Measurements from ENCODE around the gene CD300A.
A peak's percentile ranks its signal among the peaks of the same experiment; 100 is the strongest.

Gene CD300A

DNA sequence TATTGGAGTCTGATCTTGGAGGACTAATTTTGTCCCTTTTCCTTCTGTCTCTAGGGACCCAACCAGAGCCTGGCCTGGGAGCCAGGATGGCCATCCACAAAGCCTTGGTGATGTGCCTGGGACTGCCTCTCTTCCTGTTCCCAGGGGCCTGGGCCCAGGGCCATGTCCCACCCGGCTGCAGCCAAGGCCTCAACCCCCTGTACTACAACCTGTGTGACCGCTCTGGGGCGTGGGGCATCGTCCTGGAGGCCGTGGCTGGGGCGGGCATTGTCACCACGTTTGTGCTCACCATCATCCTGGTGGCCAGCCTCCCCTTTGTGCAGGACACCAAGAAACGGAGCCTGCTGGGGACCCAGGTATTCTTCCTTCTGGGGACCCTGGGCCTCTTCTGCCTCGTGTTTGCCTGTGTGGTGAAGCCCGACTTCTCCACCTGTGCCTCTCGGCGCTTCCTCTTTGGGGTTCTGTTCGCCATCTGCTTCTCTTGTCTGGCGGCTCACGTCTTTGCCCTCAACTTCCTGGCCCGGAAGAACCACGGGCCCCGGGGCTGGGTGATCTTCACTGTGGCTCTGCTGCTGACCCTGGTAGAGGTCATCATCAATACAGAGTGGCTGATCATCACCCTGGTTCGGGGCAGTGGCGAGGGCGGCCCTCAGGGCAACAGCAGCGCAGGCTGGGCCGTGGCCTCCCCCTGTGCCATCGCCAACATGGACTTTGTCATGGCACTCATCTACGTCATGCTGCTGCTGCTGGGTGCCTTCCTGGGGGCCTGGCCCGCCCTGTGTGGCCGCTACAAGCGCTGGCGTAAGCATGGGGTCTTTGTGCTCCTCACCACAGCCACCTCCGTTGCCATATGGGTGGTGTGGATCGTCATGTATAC is 26.5 kb upstream of the CD300A start:
- no peak for DNase-seq (ENCODE audit: low read depth in 2 of 2)

DNA sequence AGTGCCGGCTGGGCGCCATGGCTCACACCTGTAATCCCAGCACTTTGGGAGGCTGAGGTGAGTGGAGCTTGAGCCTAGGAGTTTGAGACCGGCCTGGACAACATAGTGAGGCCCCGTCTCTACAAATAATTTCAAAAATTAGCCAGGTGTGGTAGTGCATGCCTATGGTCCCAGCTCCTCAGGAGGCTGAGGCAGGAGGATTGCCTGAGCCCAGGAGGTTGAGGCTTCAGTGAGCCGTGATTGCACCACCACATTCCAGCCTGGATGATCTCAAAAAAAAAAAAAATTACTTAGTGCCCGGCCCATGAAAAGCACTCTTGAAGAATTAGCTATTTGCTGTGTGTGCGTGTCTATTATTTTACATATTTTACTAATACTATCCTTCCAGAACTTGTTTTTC is 24.9 kb upstream of the CD300A start:
- no peak for DNase-seq (ENCODE audit: low read depth in 2 of 2)

DNA sequence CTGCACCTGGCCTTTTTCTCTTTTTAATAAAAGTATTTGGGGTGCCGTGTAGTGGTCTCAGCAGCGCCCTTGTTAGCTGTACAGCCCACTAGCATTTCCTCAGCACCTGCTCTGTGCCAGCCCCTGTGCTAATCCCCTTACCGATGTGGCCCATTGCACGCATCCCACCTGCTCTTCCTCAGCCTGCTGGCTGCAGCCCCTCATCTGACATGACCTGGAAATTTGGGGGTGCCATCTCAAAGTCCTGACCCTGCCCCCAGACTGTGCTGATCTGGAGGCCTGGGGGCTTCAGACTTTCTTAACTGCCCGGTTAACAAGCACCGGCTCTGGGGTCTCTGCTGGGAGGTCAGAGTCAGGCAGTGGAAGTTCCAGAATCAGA is 24.2 kb upstream of the CD300A start:
- no peak for DNase-seq (ENCODE audit: low read depth in 2 of 2)

DNA sequence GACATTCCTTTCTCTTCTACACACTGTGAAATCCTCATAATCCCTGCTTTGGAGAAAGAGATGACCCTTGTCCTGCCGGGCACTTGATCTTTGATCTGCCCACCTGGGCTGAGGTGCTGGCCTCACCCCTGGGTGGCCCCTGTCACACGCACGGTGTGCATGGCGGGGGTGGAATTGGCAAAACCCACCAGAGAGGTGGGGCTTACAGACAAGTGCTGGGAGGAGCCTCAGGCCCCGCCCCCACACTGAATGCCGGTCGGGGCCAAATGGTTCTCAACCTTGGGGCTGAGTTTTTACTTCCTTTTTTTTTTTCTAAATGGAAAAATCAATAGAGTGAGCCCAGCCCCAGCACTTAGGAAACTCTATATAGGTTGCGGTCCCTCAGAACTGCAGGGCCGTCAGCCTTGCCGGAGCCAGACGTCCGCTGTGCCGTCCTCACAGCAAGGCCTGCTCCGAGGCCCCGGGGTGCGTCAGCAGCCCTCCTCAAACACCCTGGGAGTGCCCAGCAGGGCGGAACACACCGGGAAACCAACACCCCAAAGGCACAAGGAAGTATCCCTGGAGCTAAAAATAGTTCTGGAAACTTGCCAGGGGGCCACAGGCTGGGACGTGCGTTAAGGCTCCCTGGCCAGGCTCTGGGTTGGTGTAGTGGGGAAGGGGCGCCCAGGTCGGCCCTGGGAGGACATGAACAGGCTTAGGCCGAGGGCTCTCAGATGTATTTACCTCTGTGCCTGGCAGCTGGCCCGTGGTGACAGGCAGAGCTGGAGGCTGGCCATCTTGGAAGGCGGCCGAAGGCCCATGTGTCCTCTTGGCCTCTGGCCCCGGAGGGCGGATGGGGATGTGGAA is 23.5 kb upstream of the CD300A start:
- no peak for DNase-seq (ENCODE audit: low read depth in 2 of 2)

DNA sequence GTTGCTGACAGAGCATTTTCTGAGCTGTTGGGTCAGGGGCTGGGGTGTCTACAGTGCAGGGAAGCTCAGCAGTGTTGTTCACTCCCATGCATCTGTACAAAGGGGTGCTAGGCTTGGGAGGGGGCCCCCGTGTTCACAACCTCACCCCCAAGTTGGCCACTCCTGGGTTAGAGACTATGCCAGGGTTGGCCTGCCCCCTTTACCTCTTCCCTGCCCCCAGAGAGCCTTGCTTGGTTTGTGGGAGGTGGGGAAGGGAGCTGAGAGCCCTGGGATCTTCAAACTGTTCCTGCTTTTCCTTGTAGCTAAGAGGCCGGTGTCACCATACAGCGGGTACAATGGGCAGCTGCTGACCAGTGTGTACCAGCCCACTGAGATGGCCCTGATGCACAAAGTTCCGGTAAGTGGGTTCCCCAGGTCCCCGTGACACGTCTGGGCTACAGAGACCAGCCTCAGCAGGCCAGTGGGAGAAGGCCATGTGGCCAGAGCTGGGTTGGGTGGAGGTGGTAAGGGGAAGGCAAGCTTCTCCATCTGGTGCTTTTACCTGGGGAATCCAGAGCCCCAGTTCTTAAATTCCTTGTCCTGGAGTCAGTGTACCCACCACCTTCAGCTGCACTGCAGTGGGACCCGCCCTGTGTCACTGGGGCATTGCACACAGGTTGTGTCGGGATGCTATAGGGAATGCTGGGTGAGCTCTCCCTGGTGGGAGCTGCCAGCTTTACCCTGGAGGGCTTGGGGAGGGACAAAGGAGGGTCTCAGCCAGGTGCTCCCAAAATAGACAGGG is 22.7 kb upstream of the CD300A start:
- DNase-seq (ENCODE audit: low read depth in 2 of 2): no peak

DNA sequence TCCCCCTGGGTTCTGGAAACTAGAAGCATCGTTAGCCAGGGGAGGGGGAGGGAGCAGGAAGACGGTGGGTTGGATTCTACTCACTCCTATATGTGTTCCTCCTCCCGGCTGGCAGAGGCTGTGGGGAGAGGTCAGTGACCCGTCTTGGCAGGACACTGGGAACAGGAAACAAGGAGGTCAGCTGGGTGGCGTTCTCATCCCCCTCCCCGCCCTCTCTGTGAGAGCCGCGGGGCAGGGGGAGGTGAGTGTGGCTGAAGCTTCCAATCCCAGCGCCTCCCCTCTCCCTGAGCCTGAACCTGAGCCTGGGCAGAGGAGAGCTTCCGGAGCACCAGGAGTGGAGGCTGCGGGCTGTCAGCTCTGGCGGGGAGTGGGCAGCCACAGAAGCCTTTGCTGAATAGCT is 22.0 kb upstream of the CD300A start:
- DNase-seq (ENCODE audit: low read depth in 2 of 2): no peak

DNA sequence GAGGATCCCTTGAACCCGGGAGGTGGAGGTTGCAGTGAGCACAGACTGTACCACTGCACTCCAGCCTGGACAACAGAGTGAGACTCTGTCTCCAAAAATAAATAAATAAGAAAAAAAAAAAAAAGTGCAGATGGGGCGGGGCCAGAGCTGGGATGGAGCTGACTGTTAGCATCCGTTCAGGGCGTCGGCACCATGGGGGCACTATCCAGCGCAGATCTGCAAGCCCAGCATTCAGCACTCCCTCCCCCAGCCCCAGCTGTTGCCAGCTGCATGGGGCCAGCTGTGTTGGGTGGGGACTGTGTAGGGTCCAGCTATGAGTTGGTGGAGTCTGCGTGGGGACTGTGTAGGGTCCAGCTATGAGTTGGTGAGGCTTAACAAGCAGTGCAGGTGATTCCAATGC is 21.3 kb upstream of the CD300A start:
- DNase-seq (ENCODE audit: low read depth in 2 of 2): no peak

DNA sequence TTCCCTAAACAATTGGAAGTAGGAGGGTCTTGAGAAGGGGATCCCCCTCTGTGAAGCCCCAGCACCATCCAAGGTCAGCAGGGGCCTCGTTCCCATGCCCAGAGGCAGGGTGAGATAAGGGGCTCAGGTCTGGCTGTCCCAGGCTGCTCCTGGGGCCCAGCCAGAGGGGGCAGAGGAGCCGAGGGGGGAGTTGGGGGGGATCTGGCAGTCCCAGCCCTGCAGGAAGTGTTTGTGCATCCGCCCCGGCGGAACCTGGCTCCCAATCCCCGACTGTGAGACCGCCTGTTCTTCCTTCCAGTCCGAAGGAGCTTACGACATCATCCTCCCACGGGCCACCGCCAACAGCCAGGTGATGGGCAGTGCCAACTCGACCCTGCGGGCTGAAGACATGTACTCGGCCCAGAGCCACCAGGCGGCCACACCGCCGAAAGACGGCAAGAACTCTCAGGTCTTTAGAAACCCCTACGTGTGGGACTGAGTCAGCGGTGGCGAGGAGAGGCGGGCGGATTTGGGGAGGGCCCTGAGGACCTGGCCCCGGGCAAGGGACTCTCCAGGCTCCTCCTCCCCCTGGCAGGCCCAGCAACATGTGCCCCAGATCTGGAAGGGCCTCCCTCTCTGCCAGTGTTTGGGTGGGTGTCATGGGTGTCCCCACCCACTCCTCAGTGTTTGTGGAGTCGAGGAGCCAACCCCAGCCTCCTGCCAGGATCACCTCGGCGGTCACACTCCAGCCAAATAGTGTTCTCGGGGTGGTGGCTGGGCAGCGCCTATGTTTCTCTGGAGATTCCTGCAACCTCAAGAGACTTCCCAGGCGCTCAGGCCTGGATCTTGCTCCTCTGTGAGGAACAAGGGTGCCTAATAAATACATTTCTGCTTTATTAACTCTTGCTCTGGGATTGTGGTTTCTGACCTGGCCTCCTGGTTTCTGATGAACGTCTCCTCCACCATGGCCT is 19.6 kb upstream of the CD300A start:
- no peak for DNase-seq (ENCODE audit: low read depth in 2 of 2)

DNA sequence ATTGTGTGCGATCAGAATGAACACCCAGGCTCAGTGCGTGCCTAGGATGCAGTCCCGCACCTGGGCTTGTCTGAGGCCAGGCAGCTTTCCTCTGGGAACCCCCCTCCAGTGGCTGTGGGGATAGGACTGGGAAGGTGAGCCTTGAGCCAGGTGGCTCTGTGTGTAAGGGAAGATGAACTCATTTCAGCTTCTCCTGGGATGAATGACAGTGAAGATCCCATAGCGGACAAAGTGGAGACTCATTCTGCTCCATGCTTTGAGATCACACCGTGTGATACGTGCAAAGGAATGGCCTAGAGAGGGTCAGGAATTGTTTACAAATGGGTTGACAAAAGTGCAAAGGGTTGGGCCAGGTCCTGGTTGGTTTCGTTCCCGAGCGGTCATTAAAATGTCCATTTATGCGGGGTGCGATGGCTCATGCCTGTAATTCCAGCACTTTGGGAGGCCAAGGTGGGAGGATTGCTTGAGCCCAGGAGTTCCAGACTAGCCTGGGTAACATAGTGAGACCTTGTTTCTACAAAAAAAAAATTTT is 18.7 kb upstream of the CD300A start:
- DNase-seq (ENCODE audit: low read depth in 2 of 2): no peak

DNA sequence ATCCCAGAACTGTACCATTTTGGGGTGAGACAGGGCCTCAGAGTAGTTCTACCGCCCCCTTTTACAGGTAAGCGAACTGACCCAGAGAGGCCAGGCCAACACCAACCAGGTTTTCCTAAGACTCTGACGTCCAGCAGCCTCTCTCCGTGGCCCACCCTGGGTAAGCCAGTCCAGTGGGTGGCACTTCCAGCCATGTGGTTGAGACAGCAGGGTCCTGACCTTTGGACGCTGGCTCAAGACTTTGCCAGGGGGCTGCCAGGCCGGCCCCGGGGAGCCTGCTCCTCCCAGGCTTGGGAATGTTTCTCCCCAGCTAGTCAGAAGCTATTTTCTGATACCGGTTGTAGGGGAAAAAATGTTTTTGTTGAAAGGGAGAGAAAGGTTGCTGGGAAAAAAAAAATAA is 17.7 kb upstream of the CD300A start:
- no peak for DNase-seq (ENCODE audit: low read depth in 2 of 2)

DNA sequence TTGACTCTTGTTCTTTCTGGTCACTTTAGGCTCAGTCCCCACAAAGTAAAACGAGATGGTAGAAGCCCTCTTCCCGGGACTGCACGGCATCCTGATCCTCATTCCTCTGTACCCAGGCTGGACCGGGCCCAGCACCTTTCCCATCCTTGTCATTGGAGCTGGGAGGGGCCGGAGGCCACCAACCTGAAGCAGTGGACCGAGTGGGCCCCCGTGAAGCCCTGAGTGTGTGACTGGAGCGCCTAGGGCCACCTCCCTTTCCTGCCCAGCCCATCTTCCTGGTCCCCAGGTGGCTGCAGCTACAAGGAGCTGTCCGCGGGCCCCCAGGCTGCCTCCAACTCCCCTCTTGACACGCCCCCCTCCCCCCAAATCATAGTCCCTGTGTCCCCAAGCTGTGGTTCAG is 17.1 kb upstream of the CD300A start:
- no peak for DNase-seq (ENCODE audit: low read depth in 2 of 2)

DNA sequence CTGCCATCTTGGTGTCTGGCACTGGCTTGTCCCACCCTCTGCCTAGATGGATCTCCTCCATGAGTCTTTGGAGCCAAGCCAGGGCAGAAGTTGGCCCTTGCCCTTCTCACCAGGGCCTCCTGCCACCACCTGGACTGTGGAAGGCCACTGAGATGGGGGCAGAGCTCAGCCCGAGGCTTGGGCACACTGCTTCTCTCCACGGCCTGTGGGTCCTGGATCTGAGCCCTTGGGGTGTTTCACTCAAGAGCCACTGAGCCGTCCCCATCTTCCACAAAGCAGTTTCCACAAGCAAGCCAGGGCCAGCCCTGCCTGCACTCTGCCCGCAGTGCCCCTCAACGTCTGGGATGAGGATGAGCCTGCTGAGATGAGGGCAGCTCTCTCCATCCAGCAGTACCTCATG is 16.7 kb upstream of the CD300A start:
- DNase-seq (ENCODE audit: low read depth in 2 of 2): no peak

DNA sequence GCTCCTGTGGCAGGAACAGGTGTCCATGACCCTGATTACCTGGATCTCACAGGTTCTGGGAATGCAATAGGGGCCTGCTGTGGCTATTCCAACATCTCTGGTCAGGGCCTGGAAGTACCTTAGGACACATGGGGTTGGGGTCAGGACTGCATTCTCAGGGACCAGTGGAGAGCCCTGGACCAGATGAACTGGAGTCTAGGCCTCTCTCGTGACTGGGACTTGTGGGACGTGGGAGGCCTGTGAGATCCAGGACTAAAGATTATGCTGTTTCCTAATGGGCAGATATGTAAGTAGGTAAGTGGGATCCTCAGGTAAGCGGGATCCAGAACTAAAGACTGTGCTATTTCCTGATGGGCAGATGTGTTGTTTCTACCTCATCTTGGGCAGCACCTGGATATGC is 16.2 kb upstream of the CD300A start:
- DNase-seq (ENCODE audit: low read depth in 2 of 2): no peak

DNA sequence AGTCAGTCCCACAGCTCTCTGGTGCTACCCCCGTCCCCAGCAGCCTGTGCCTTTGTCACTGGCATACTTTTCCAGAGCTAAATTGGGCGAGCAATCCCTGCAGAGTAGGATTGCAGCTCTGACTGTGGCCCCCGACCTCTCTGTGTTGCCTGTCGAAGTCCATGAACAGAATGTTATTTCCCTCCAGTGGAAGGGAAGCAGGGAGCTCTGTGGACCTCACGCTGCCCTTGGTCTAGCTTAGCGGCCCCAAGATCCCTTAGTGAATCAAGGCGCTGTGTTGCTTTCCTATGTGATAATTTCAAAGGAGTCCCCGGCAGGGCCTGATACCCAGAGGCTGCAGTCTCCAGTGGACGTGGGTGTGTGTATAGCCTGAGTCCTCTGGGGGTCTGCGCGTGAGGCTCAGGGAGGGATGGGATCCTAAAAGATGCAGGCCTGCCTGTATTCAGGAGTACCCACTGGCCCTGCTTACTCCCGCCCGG is 15.5 kb upstream of the CD300A start:
- DNase-seq (ENCODE audit: low read depth in 2 of 2): no peak

DNA sequence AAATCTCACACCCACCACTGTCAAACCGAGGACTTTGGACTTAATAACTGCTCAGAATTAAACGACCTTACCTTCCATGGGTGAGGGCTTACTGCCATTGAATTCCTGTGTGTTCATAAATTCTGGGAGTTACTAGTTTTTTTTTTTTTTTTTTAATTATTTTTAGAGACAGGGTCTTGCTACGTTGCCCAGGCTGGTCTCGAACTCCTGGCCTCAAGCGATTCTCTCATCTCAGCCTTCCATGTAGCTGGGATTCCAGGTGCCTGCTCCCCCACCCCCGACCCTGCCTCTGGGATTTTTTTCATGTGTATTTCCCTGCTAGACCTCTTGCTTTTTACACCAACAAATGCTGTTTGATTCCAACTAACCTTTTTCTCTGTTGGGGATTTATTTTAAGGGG is 14.9 kb upstream of the CD300A start:
- DNase-seq (ENCODE audit: low read depth in 2 of 2): no peak

DNA sequence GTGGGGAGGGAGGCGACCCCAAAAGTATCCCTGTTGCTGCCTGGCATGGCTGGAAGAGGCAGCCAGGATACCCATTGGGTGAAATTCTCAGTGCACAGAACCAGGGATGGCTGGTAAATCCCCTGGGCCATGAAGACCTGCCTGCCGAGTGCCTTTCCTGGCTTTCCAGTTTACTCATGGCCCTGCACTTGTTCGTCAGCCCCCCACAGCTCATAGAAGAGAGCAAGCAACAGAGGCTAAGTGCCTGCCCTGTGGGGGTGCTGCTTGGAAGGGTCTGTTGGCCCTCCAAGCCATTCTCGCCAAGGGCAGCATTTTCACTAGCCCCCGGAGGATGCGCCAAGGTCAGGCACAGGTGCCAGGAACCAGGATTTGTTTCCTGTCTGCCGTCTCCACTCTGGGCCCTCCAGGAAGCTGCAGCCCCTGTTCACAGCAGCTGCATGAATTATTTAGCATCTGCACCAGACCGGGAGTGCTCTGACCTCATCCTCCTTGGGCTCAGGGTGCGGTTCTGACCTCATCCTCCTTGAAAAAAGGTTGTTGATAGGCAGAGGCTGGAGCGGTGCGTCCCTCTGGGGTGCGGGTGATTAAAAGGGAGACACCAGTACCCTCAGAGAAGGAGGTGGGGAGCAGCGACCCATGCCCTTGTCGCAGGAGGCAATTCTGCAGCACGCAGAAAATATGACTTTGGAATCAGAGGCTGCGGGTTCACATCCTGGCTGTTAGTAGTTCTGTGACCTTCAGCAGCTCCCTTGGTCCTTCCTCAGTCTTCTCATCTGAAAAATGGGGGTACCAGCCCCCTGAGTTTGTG is 14.2 kb upstream of the CD300A start:
- DNase-seq (ENCODE audit: low read depth in 2 of 2): no peak

DNA sequence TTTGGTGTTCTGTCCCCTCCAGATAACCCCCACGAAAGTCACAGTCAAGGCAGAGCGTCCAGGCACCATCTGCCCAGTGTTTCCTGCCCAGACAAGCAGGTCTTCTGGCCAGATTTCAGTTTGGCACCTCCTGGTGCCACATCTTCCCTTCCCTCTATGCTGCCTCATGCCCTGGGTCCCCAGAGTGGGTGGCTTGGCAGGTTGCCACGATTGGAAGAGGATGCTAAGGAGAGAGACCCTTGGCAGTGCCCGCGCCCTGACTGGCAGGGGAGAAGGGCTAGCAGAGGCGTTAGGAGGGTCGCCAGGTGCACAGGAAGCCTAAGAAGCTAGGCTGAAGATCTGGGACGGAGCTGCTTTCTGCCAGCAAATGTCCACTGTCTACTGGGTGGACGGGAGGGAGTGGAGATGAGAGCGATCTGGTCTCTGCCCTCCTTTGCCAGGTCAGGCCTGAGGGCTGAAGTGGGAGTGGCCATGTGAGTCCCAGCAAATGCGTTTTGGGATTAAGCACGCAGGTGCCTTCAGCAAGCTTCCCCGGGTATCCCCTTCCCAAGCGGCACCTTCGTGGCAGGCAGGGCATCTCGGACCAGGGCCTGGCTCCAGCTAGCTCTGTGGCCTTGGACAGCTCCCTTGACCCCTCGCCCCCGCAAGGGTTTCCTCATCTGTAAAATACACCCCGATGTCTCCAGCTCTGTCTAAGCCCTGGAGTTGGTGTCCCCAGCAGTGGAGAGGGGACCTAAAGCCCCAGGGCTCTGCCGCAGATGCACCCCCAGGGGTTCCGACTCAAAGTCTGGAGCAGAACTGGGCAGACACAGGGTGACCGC is 13.4 kb upstream of the CD300A start:
- DNase-seq (ENCODE audit: low read depth in 2 of 2): no peak

DNA sequence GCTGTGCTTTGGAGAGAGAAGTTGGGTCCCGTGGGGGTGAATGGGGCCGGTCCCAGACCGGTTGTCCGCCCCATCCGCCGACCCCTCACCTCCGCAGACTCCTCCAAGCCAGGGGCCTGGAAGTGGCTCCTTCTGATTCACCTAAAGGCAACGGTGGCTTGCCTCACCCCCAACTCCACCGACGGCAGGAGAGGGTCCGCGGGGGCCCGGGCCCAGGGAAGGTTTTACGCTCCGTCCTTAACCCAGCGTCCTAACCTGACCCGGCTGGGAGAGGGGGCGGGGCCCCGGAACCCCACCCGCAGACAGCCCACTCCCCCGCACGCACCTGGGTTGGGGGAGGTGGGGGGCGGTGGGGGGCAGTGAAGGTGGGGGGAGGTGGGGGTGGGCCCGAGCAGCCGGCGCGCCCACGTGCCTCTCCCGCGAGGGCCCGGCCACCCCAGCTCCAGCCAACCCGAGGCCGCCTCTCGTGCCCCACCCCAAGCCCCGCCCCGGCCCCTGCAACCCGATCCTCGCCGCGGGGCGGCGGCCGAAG is 12.7 kb upstream of the CD300A start:
- peak; percentile 70 to 74 for DNase-seq (ENCODE audit: low read depth in 2 of 2)
